Heart right ventricle (tissue), 16 donors: ENCODE results near the gene LDHAL6B. TPM values are rescaled to one million over a fixed set of nuclear protein-coding genes. Genes with fewer than 3 reads are reported as not detected.

Experiments used
- ATAC-seq, 8 donors: fragments of 200-7000 bp; cut with Tn5 transposase; one replicate each; pipeline ENCODE4 v1.9.1; 2020; ENCODE audit warnings: mild to moderate bottlenecking in 8 of 8, moderate library complexity in 8 of 8, moderate number of reproducible peaks in 1 of 8
- DNase-seq, 2 donors: peaks; one replicate each; pipeline ENCODE4 v3.0.0-alpha.2; 2020
- H3K27ac ChIP-seq, 10 donors: fragments of 200-600 bp; sonication (generic) in 2 of 10; one replicate each; pipeline versions ENCODE4 v1.5.0 to v1.8.0; 2020 to 2022; ENCODE audit warnings: mild to moderate bottlenecking in 3 of 10
- H3K27me3 ChIP-seq, 7 donors: fragments of 200-600 bp; one replicate each; pipeline ENCODE4 v1.8.0; 2021 to 2022; ENCODE audit warnings: mild to moderate bottlenecking in 2 of 7
- H3K36me3 ChIP-seq, 9 donors: fragments of 200-600 bp; sonication (generic) in 1 of 9; one replicate each; pipeline versions ENCODE4 v1.5.0 to v1.8.0; 2020 to 2022; ENCODE audit warnings: mild to moderate bottlenecking in 2 of 9
- H3K4me1 ChIP-seq, 9 donors: fragments of 200-600 bp; sonication (generic) in 1 of 9; one replicate each; pipeline versions ENCODE4 v1.5.0 to v1.8.0; 2020 to 2022; ENCODE audit warnings: mild to moderate bottlenecking in 4 of 9
- H3K4me3 ChIP-seq, 10 donors: fragments of 200-600 bp; sonication (generic) in 2 of 10; one replicate each; pipeline versions ENCODE4 v1.5.0 to v1.8.0; 2020 to 2022; ENCODE audit warnings: mild to moderate bottlenecking in 7 of 10, moderate library complexity in 2 of 10
- H3K9me3 ChIP-seq, 11 donors: fragments of 200-600 bp in 10 of 11; sonication (generic) in 2 of 11; one replicate each; pipeline versions ENCODE4 v1.5.0 to v1.8.0; 2013 to 2022; ENCODE audit warnings: mild to moderate bottlenecking in 2 of 11, control low read depth in 1 of 11, moderate library complexity in 1 of 11
- WGBS, 2 donors: extraction: QIAGEN DNeasy Blood & Tissue Kit; methylation state at CpG; one replicate each; pipeline ENCODE4 v1.1.7; 2013; ENCODE audit warnings: inconsistent platforms in 1 of 2; 5-methylcytosine and 5-hydroxymethylcytosine counted together
- intact Hi-C, 10 donors: fragments of 100-400 bp; cut with DNase I; formaldehyde crosslinking; loops; one replicate each; pipeline versions ENCODE4 v1.11.1 to v1.14.2; 2022
- polyA plus RNA-seq, 2 donors: library from polyadenylated mRNA; stranded (reverse); fragments of 200-250 nt; gene quantifications; one replicate each; pipeline ENCODE4 v1.2.3, GENCODE V29; 2013
- total RNA-seq, 10 donors: library from RNA; stranded (reverse); fragmentation: NEBNext Ultra II Directional in 3 of 10; extraction: Animal tissue kit (Norgen Biotek cat#: 25700) in 3 of 10; gene quantifications; one replicate each; pipeline versions ENCODE4 v1.2.1 to v1.2.4, GENCODE V29; 2021 to 2023
- TF ChIP-seq, protein P1 (sequence below), 9 donors: fragments of 200-600 bp; sonication (generic) in 2 of 9; IDR thresholded peaks; one replicate each; pipeline versions ENCODE4 v1.5.0 to v1.8.0; 2021 to 2022; ENCODE audit warnings: antibody characterized with exemption in 9 of 9, mild to moderate bottlenecking in 5 of 9, moderate library complexity in 1 of 9
- donor health status: Arrhythmogenic right ventricular cardiomyopathy.
- donor health status: ischemic (EF 13 %, LVEDD 7.1; RV severe dilation, severe dysfunction).
- donor health status: healthy with polysubstance abuse.
- donor health status: DM: no; HTN: yes; CAD: no.
- donor health status: DM: no; HTN: no; CAD: no.
- donor health status: ischemic (EF 25% LVEDD 6.9; RV normal size, moderate dysfunction).
- donor health status: ischemic (EF 25% LVEDD 5.7; RV mildly dilated, moderate dysfunction).
- donor health status: healthy.
- donor health status: DM: yes; HTN: yes; CAD: no.
- donor health status: Ischemic cardiomyopathy.
- donor health status: ischemic (EF 35%, LVEDD 5.7; RV mildly dilated, moderate dysfunction).
- donor health status: nonischemic (EF 11% LVEDD 7.7; RV severe dilation, severe dysfunction).
- donor health status: DM: yes; HTN: yes; CAD: no.
- donor health status: PGD.
- donor health status: ischemic (EF 29% LVEDD 5.4; RV normal size, mild dysfunction).
- donor health status: nonischemic (EF 23%, LVEDD 6.1; RV moderate dilation, normal function).

Gene LDHAL6B
- total and polyA plus RNA-seq, 12 donors, result not detected

- H3K27me3 ChIP-seq, result no peaks in the 10 kb centered on the region
- H3K27ac ChIP-seq, result no peak overlapping the region
- intact Hi-C loops, result no loop called here
- H3K4me3 ChIP-seq, result no peak overlapping the region
- ATAC-seq, result no peak
- no peaks in the 10 kb centered on the region for H3K9me3 ChIP-seq
- DNase-seq, result no peak
- H3K36me3 ChIP-seq, result peaks cover 0 to 83% (median 5%) of the 10 kb centered on the region in 9 donors
- TF ChIP-seq, protein P1, sequence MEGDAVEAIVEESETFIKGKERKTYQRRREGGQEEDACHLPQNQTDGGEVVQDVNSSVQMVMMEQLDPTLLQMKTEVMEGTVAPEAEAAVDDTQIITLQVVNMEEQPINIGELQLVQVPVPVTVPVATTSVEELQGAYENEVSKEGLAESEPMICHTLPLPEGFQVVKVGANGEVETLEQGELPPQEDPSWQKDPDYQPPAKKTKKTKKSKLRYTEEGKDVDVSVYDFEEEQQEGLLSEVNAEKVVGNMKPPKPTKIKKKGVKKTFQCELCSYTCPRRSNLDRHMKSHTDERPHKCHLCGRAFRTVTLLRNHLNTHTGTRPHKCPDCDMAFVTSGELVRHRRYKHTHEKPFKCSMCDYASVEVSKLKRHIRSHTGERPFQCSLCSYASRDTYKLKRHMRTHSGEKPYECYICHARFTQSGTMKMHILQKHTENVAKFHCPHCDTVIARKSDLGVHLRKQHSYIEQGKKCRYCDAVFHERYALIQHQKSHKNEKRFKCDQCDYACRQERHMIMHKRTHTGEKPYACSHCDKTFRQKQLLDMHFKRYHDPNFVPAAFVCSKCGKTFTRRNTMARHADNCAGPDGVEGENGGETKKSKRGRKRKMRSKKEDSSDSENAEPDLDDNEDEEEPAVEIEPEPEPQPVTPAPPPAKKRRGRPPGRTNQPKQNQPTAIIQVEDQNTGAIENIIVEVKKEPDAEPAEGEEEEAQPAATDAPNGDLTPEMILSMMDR (IDR thresholded peaks at IDR 0.05), result no peak
- WGBS, 2 donors, result 85 to 86% methylated on average over 11 of the region's 11 CpGs
- peaks cover 0 to 29% (median 0%) of the 10 kb centered on the region in 9 donors for H3K4me1 ChIP-seq
Observed at GRCh38 chr15:59166601-59167265, 39.9 kb upstream of the LDHAL6B start.

DNA sequence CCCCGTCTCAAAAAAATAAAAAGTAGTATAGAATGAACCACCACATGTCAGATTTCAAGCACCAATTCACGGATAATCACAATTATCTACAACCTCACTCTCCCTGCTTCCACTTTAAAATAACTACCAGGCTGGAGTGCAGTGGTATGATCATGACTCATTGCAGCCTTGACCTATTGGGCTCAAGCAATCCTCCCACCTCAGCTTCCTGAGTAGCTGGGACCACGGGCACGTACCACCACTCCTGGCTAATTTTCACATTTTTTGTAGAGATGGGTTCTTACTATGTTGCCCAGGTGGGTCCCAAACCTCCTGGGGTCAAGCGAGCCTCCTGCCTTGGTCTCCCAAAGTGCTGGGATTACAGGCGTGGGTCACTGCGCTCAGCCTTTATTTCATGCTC, 38.1 kb upstream of the LDHAL6B start:
- H3K27ac ChIP-seq, result peak overlapping the region in 1 of 10 donors; percentile 84
- WGBS, 2 donors, result 86 to 90% methylated on average over 7 of the region's 7 CpGs
- H3K9me3 ChIP-seq, result peaks cover 0 to 3% (median 0%) of the 10 kb centered on the region in 11 donors
- H3K4me3 ChIP-seq, result no peak overlapping the region
- peaks cover 0 to 29% (median 0%) of the 10 kb centered on the region in 9 donors for H3K4me1 ChIP-seq
- TF ChIP-seq, protein P1 (IDR thresholded peaks at IDR 0.05), result no peak
- intact Hi-C loops, result no loop called here
- H3K27me3 ChIP-seq, result no peaks in the 10 kb centered on the region
- H3K36me3 ChIP-seq, result peaks cover 0 to 83% (median 2%) of the 10 kb centered on the region in 9 donors
- ATAC-seq, result no peak
- DNase-seq, result no peak

DNA sequence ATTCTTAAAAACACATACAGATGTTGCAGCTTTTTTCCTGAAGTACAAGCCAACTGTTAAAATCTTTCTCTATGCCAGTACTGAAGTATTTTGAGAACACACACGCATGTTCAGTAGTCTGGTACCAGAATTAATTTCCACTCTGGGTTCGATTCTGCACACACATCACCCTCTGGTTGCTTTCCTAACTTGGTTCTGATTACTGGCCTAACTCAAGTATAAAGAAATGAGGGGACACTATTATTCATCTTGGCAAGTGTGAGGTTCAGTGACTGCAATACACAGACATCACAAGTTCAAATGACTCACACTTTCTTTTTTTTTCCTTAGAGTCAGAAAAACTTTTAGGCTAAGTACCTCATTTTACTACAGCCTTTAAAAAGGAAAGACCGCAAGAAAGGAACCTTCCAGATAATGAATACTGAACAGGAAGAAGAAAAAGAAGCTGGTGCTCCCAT, 37.4 kb upstream of the LDHAL6B start:
- TF ChIP-seq, protein P1 (IDR thresholded peaks at IDR 0.05), result no peak
- H3K36me3 ChIP-seq, result peaks cover 0 to 82% (median 4%) of the 10 kb centered on the region in 9 donors
- peaks cover 0 to 3% (median 0%) of the 10 kb centered on the region in 11 donors for H3K9me3 ChIP-seq
- intact Hi-C loops, result no loop called here
- WGBS, 2 donors, result 86 to 87% methylated on average over 3 of the region's 3 CpGs
- no peak overlapping the region for H3K4me3 ChIP-seq
- H3K27ac ChIP-seq, result peak overlapping the region in 4 of 10 donors; percentile 11 to 84 (median 68)
- ATAC-seq (peak in 6 of 8 donors; percentile 29 to 54 (median 46)), DNase-seq (no peak)
- H3K27me3 ChIP-seq, result no peaks in the 10 kb centered on the region
- H3K4me1 ChIP-seq, result peaks cover 0 to 29% (median 0%) of the 10 kb centered on the region in 9 donors

GRCh38 chr15:59170295-59171066, 36.2 kb upstream of the LDHAL6B start:
- peak in 1 of 2 donors; percentile 14 for DNase-seq
- no peaks in the 10 kb centered on the region for H3K27me3 ChIP-seq
- H3K27ac ChIP-seq, result peak overlapping the region in 3 of 10 donors; percentile 67 to 84 (median 69)
- H3K36me3 ChIP-seq, result peaks cover 0 to 70% (median 4%) of the 10 kb centered on the region in 9 donors
- 78 to 80% methylated on average over 12 of the region's 12 CpGs for WGBS, 2 donors
- H3K4me1 ChIP-seq, result peaks cover 0 to 41% (median 6%) of the 10 kb centered on the region in 9 donors
- intact Hi-C loops, result loop anchor here in 7 of 10 donors (5.0 to 10.0 kb wide), 2 partner anchors 322 to 324 kb away; no protein-coding TSS in a partner anchor
- TF ChIP-seq, protein P1 (IDR thresholded peaks at IDR 0.05), result no peak
- peak in 7 of 8 donors; percentile 26 to 71 (median 49) for ATAC-seq
- H3K9me3 ChIP-seq, result peaks cover 0 to 3% (median 0%) of the 10 kb centered on the region in 11 donors
- H3K4me3 ChIP-seq, result no peak overlapping the region
